Stimulated activated CD4-positive, alpha-beta T cell treated with anti-CD3 and anti-CD28 coated beads, Interleukin-12 subunit alpha, Interleukin-12 subunit beta, amount 100 ng/mL, for 4 hours (primary cell): ENCODE results near the gene CHKA.

Experiments used
- DNase-seq: peaks from one replicate; pipeline ENCODE4 v3.0.0-alpha.2; 2020

CHKA gene

GRCh38 chr11:68012843-68013610 lies 108.2 kb downstream of the CHKA start:
- no peak for DNase-seq

DNA sequence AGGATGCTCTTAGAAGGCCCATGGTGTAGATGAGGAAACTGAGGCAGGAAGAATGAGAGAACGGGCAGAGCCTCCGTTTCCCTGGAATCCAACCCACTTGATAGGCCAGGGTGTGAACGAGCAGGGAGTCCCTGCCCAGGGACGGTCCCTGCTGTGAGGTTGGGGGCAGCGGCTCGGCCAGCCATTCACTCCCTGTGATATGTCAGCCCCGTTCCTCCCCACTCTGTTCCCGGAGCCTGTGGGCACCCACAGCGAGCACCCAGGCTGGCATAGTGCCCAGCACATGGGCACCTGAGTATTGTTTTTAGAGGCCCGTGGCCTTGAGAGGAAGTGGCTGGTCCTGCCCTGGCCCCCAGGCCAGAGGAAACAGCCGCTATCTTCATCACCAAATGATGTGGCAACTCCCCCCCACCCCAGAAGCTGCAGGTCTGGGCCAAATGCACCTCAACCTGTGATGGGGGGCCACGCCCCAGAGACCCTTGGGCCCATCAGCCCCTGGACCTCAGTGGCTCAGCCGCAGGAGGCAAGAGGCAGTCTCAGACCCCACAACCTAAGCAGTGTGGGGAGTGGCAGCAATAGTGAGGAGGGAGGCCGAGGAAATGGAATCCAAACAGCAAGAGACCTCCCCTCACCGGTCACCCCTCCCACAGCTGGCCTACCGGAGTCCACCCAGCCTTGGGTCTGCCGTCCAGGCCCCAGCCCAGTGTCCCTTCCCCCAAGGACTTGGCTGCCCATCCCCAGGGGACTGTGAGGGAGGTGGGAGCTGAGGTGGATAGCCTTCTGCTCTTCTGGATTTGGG lies 108.9 kb downstream of the CHKA start:
- no peak for DNase-seq

GRCh38 chr11:68011051-68011943 lies 109.9 kb downstream of the CHKA start:
- DNase-seq: no peak

GRCh38 chr11:68010090-68011041 lies 110.8 kb downstream of the CHKA start, which contains the start of gene ALDH3B1:
TSS of gene ALDH3B1 (plus strand) at chr11:68010327. CDS start at chr11:68015298, 4,971 bp downstream.
- no peak for DNase-seq

- DNase-seq: no peak
These were observed 111.6 kb downstream of the CHKA start for GRCh38 chr11:68009391-68010089.

DNA sequence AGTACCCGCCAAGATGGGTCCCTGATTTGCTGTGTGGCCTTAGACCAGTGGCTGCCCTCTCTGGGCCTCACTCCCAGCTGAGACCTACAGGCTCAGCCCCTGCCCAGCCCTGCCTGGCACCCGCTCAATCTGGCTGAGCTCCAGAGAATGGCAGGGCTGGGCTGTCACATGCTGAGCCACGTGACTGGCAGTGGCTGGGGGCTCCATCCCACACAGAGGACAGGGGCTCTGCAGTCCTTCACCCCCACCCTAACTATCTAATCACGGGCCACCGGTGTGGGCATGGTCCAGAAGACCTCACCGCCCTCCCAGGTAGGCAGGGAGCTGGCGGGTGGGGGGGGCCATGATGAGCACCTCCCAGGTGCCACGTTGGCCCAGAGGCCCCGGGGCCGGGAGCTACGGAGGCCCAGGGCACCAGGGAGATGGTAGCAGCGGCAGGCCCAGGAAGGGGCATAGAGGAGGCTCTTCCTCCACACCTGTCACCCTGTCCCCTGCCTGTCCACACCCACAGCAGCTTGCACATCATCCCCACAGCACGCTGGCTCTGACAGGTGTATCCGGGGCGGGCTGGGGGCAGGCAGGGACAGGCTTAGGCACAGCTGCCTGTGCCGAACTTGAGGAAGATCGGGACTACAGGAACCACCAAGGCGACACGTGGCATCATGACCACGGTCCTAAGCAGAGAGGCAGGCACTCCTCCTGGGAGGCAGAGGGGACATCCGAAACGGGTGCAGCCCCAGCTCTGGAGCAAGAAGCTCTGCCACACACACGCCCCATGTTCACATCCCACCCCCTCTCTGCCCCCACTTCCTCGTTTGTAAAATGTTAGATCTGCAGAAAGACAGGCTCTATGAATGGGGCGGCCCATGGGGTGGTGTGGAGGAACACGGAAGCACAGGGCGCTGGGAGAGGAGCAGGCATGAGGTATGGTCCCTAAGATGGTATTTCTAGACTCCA lies 112.5 kb downstream of the CHKA start:
- DNase-seq: no peak

DNA sequence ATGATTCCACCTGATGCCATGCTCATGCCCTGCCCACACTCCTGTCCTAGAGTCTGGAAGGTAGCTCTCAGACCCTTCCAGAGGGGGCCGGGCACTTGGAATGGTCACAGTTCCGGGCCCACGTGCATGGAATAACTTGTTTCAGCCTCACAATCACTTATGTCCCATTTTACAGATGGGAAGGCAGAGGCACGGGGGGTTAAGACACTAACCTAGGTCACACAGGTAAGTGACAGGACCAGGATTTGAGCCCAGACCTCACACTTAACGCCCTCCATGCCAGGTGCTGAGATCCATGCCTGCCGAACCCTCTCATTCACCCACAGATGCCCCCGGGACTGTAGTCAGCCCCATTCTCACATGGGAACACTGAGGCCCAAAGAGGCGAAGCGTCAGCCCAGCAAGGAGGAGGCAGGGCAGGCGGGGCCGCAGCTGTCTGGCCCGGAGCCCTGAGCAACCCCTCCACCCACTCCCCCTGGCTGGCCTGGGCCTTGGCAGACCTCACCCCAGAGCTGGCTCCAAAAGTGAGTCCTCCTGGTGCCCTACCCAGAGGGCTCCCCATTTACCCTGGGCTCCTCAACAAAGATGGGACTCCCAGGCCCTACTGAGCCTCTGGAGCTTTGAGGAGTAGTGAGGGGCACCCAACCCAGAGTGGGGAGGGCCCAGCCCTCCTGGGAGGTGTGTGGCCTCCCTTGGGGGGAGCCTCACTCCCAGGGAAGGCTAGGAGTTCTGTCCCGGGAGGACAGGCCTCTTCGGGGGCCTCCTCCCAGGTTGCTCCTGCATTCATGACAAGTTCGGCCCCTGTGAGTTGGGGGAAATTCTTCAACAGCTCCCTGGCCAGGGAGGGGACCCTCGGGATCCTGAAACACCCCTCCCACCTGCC lies 113.4 kb downstream of the CHKA start:
- DNase-seq: no peak

DNA sequence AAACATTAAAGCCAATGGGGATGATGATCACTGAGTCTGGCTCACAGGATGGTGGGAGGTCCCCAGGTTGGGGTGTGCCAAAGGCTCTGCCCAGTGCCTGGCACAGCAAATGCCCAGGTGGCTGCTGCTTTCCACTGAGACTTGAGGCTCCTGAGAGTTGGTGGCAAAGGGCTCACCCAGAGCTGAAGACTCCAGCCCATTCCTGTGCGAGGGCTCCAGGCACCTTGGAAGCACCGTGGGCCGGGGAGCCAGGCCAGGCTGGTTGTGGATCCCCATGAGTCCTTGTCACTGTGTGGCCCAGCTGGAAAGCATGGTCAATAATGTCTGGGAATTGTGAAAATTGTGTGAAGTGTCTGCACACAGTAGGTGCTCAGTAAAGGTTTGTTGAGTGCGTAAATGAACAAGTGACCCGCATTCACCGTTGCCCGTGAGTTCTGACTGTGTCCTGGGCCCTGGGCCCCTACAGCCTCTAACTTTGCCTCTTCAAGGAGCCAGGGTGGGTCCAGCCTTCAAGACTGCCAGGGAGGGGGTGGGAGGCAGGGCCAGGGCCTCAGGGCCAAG lies 114.5 kb downstream of the CHKA start:
- DNase-seq: no peak

GRCh38 chr11:68004551-68005335 lies 116.4 kb downstream of the CHKA start:
- no peak for DNase-seq

DNA sequence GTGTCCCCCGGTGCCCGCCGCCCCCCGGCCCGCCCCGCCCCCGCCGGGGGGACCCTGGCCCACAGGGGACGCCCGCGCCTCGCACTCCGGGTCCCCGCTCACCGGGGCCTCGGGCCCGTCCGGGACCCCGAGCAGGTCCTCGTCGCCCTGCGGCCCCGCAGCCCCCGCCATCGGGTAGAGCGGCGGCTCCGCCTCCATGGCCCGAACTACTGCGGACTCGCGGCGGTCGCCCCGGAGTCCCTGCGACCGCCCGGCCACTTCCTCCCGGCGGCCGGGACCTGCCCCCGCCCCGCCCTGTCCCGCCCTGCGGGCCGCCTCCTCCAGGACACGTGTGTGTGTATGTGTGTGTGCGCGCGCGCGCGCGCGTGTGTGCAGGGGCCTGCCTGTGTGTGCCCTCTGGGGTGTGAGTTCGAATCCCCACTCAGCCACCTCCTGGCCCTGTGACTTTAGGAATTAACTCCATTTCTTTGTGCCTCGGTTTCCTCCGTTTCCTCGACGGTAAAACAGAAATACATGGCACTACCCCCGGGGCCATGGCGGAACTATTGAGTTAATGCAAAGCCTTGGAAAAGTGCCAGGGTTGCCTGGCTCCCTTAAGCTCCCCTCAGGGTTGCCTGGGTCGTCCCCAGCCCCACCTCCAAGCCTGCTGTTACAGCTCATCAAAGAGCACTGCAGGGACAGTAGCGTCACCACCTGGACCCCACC lies 117.2 kb downstream of the CHKA start, which contains the start of gene UNC93B1:
TSS of gene UNC93B1 (minus strand) at position 252 of the 705 bp plus-strand sequence. CDS start at position 198, 54 bp downstream.
- peak; percentile 76 for DNase-seq

GRCh38 chr11:68002938-68003845 lies 118.0 kb downstream of the CHKA start:
- DNase-seq: peak; percentile 41
